ENCODE results near the gene ENTHD1. TPM values are rescaled to one million over a fixed set of nuclear protein-coding genes. Genes with fewer than 3 reads are reported as not detected.
"Not testable (repeated sequence)": the region's sequence is repeated elsewhere in the genome, so short reads cannot be mapped to it uniquely, and the experiment has no call there.

ENTHD1 gene
- total and polyA plus RNA-seq, 8 donors: not detected

DNA sequence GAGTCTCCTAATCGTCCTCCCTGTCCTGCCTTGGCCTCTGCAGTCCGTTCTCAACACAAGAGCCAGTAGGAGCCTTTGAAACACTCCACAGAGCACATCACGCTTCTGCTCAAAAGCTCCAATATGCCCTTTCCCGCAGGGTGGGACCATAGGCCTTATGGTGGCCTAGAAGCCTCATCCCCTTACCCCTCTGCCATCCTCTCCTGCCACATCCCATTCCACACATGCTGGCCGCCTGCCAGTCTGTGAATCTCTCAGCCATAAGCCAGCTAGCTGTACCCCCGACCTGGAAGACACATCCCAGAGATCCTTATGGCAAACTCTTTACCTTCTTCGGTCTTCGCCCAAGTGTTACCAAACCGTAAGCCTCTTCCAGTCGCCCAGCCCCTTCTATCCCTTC lies 157.8 kb downstream of the ENTHD1 start:
- Histone ChIP-seq H3K9me3 (peaks cover 0 to 12% (median 5%) of the 10 kb centered on the region in 4 donors), H3K4me1 (no peaks in the 10 kb centered on the region), H3K27me3 (peaks cover 0 to 43% (median 4%) of the 10 kb centered on the region in 3 donors), H3K27ac (no peak overlapping the region), H3K36me3 (no peaks in the 10 kb centered on the region), H3K4me3 (no peak overlapping the region)
- TF ChIP-seq POLR2A (IDR thresholded peaks at IDR 0.05): no peak
- TF ChIP-seq EP300 (IDR thresholded peaks at IDR 0.05): no peak
- TF ChIP-seq, protein P1, sequence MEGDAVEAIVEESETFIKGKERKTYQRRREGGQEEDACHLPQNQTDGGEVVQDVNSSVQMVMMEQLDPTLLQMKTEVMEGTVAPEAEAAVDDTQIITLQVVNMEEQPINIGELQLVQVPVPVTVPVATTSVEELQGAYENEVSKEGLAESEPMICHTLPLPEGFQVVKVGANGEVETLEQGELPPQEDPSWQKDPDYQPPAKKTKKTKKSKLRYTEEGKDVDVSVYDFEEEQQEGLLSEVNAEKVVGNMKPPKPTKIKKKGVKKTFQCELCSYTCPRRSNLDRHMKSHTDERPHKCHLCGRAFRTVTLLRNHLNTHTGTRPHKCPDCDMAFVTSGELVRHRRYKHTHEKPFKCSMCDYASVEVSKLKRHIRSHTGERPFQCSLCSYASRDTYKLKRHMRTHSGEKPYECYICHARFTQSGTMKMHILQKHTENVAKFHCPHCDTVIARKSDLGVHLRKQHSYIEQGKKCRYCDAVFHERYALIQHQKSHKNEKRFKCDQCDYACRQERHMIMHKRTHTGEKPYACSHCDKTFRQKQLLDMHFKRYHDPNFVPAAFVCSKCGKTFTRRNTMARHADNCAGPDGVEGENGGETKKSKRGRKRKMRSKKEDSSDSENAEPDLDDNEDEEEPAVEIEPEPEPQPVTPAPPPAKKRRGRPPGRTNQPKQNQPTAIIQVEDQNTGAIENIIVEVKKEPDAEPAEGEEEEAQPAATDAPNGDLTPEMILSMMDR (IDR thresholded peaks at IDR 0.05): no peak
- no peak for TF ChIP-seq POLR2AphosphoS5 (IDR thresholded peaks at IDR 0.05)
- 78 to 84% (median 81%) methylated on average over 10 of the region's 10 CpGs for WGBS, 5 donors
- intact Hi-C loops (cut with DNase I; ENCODE audit: low total_unique reads): no loop called here
- no peak for DNase-seq

DNA sequence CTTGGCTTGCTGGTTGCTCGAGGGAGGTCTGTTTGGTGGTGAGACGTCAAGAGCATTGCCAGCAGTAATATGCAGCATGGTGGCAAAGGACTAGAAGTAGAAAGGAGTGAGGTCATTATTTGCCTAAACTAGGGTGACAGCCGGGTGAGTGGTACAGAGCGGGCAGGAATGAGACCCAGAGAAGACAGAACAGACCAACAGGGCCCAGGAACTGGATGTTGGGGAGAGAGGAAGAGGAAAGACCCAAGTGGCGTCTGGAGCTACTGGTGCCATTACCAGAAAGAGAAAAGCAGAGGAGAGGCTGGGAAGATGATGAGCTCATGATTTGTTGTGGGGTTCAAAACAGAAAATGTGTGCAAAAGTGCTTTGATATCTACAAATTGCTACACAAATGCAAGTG lies 158.7 kb downstream of the ENTHD1 start:
- Histone ChIP-seq H3K4me1 (no peaks in the 10 kb centered on the region), H3K27me3 (peaks cover 0 to 43% (median 4%) of the 10 kb centered on the region in 3 donors), H3K9me3 (peaks cover 0 to 12% (median 3%) of the 10 kb centered on the region in 4 donors), H3K36me3 (no peaks in the 10 kb centered on the region), H3K27ac (no peak overlapping the region), H3K4me3 (no peak overlapping the region)
- DNase-seq: no peak
- TF ChIP-seq POLR2AphosphoS5 (IDR thresholded peaks at IDR 0.05): no peak
- TF ChIP-seq, protein P1 (IDR thresholded peaks at IDR 0.05): no peak
- TF ChIP-seq POLR2A (IDR thresholded peaks at IDR 0.05): no peak
- TF ChIP-seq EP300 (IDR thresholded peaks at IDR 0.05): no peak
- 63 to 89% (median 82%) methylated on average over 5 of the region's 5 CpGs for WGBS, 5 donors
- intact Hi-C loops (cut with DNase I; ENCODE audit: low total_unique reads): no loop called here

DNA sequence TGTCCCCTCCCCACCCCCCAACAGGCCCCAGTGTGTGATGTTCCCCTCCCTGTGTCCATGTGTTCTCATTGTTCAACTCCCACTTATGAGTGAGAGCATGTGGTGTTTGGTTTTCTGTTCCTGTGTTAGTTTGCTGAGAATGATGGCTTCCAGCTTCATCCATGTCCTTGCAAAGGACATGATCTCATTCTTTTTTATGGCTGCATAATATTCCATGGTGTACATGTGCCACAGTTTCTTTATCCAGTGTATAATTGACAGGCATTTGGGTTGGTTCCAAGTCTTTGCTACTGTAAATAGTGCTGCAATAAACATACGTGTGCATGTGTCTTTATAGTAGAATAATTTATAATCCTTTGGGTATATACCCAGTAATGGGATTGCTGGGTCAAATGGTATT lies 159.5 kb downstream of the ENTHD1 start:
- H3K27ac ChIP-seq; H3K9me3 ChIP-seq; intact Hi-C loops (cut with DNase I; ENCODE audit: low total_unique reads); H3K36me3 ChIP-seq; DNase-seq; H3K4me1 ChIP-seq; H3K4me3 ChIP-seq: not testable (repeated sequence)
- H3K27me3 ChIP-seq: peaks cover 0 to 43% (median 4%) of the 10 kb centered on the region in 3 donors
- 67 to 88% (median 73%) methylated on average over 1 of the region's 1 CpG for WGBS, 5 donors

DNA sequence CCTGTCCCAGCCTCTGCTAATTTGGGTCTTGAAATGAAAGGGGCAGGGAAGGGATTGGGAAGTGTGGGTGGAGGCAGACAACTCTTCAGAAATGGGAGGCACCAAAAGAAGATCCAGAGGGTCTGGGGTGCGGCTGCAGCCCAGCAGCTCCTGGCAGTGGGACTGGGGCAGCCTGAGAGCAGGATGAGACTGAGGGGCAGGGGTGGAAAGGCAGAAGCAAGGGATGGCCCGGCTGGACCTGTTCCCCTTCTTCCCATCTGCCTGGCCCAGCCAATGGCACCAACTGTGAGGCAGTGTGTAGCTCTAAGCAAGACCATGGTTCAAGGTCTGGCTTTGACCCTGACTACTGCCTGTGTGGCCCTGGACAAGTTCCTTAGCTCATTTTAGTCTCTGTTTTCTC lies 160.4 kb downstream of the ENTHD1 start:
- no peak for DNase-seq
- no peaks in the 10 kb centered on the region for H3K4me1 ChIP-seq
- no peak overlapping the region for H3K27ac ChIP-seq
- no peak for TF ChIP-seq EP300 (IDR thresholded peaks at IDR 0.05)
- TF ChIP-seq POLR2AphosphoS5 (IDR thresholded peaks at IDR 0.05): no peak
- no peak for TF ChIP-seq POLR2A (IDR thresholded peaks at IDR 0.05)
- TF ChIP-seq, protein P1 (IDR thresholded peaks at IDR 0.05): no peak
- WGBS, 5 donors: 80 to 89% (median 82%) methylated on average over 2 of the region's 2 CpGs
- H3K9me3 ChIP-seq: no peaks in the 10 kb centered on the region
- H3K36me3 ChIP-seq: no peaks in the 10 kb centered on the region
- no peak overlapping the region for H3K4me3 ChIP-seq
- H3K27me3 ChIP-seq: peaks cover 0 to 48% (median 4%) of the 10 kb centered on the region in 3 donors
- intact Hi-C loops (cut with DNase I; ENCODE audit: low total_unique reads): no loop called here

DNA sequence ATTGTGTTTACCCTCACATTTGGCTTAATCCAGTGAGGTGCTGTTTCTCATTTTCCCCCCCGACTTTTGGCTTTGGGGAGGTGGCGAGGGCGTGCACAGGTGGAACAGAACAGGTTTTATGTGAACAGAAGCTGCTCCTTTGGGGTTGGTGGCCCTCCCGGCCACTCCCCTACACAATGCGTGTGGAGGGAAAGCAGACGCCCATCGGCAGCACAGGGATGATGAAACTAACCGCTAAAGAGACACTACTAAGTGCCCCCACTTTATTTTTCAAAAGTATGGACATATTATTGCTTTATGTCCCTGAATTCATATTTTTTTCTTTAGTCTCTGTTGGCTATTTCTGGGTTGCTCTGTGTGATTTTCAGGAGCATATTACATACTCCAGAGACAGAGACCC lies 160.9 kb downstream of the ENTHD1 start:
- Histone ChIP-seq H3K4me1 (no peaks in the 10 kb centered on the region), H3K27ac (no peak overlapping the region), H3K36me3 (no peaks in the 10 kb centered on the region), H3K4me3 (no peak overlapping the region), H3K27me3 (peaks cover 0 to 54% (median 4%) of the 10 kb centered on the region in 3 donors), H3K9me3 (no peaks in the 10 kb centered on the region)
- 44 to 75% (median 60%) methylated on average over 8 of the region's 8 CpGs for WGBS, 5 donors
- intact Hi-C loops (cut with DNase I; ENCODE audit: low total_unique reads): no loop called here
- TF ChIP-seq POLR2AphosphoS5 (IDR thresholded peaks at IDR 0.05): no peak
- no peak for TF ChIP-seq POLR2A (IDR thresholded peaks at IDR 0.05)
- no peak for TF ChIP-seq EP300 (IDR thresholded peaks at IDR 0.05)
- TF ChIP-seq, protein P1 (IDR thresholded peaks at IDR 0.05): no peak
- no peak for DNase-seq

Data from stomach (tissue), 9 donors.